ENCODE measurements around the gene MTAP. TPM values are rescaled to one million over a fixed set of nuclear protein-coding genes. Genes with fewer than 3 reads are reported as not detected.

The MTAP gene
- total RNA-seq, 1 donor from 2014 or later: 73.4 TPM

GRCh38 chr9:21778304-21778703, 24.1 kb upstream of the MTAP start:
- no peak overlapping the region for H3K27ac Mint-ChIP-seq
- no peak for DNase-seq (ENCODE audit: extremely low spot score, unreplicated experiment)
- no peaks in the 10 kb centered on the region for H3K27me3 Mint-ChIP-seq

DNA sequence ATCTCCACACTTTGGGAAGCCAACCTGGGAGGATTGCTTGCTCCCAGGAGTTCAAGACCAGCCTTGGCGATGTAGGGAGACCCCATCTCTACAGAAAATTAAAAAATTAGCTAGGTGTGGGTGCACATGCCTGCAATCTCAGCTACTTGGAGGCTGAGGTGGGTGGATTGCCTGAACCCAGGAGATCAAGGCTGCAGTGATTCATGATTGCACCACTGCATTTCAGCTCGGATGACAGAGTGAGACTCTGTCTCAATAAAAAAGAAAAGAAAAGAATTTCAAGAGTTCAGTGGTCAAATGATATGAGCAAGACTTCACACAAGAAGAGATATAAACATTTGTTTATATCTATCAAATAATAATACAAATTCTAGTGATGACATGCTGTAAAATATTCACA, 23.0 kb upstream of the MTAP start:
- no peak for DNase-seq (ENCODE audit: extremely low spot score, unreplicated experiment)
- Mint-ChIP-seq H3K4me3 (no peak overlapping the region), H3K4me1 (ENCODE audit: unreplicated experiment) (peaks cover 4% of the 10 kb centered on the region), H3K9me3 (no peaks in the 10 kb centered on the region), H3K27ac (no peak overlapping the region), H3K27me3 (no peaks in the 10 kb centered on the region), H3K36me3 (no peaks in the 10 kb centered on the region)
- TF ChIP-seq CTCF (conservative IDR thresholded peaks at IDR 0.05): no peak

More at GRCh38 chr9:21778304-21778703, 24.1 kb upstream of the MTAP start:
- no peak for TF ChIP-seq CTCF (conservative IDR thresholded peaks at IDR 0.05)
- H3K4me3 Mint-ChIP-seq: no peak overlapping the region
- no peaks in the 10 kb centered on the region for H3K9me3 Mint-ChIP-seq
- peaks cover 4% of the 10 kb centered on the region for H3K4me1 Mint-ChIP-seq (ENCODE audit: unreplicated experiment)
- no peaks in the 10 kb centered on the region for H3K36me3 Mint-ChIP-seq

GRCh38 chr9:21781656-21782055, 20.8 kb upstream of the MTAP start:
- Mint-ChIP-seq H3K27me3 (no peaks in the 10 kb centered on the region), H3K27ac (peak overlapping the region; percentile 96), H3K9me3 (no peaks in the 10 kb centered on the region), H3K36me3 (no peaks in the 10 kb centered on the region), H3K4me3 (peak overlapping the region; percentile 39), H3K4me1 (ENCODE audit: unreplicated experiment) (peaks cover 4% of the 10 kb centered on the region)
- TF ChIP-seq CTCF (conservative IDR thresholded peaks at IDR 0.05): no peak
- no peak for DNase-seq (ENCODE audit: extremely low spot score, unreplicated experiment)

DNA sequence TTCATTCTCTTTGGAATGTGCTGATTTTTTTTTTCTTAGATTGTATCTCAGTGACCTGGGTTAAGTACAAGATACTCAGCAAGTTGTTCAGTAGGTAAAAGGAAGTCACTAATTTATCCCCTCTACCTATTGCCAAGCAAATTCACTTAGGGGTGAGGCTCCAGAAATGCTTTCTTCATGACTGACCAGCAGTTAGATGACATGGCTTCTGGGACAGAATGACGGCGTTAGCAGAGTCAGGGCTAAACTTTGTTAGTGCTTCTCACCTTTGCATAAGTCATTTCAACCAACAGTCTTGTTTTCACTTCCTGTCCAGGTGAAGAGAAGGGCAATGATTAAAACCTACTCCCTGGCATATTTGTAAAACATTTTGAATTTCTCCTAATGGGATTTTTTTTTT, 20.2 kb upstream of the MTAP start:
- H3K4me1 Mint-ChIP-seq (ENCODE audit: unreplicated experiment): peaks cover 4% of the 10 kb centered on the region
- no peaks in the 10 kb centered on the region for H3K27me3 Mint-ChIP-seq
- TF ChIP-seq CTCF (conservative IDR thresholded peaks at IDR 0.05): no peak
- no peaks in the 10 kb centered on the region for H3K9me3 Mint-ChIP-seq
- H3K4me3 Mint-ChIP-seq: peak overlapping the region; percentile 34
- H3K36me3 Mint-ChIP-seq: no peaks in the 10 kb centered on the region
- no peak for DNase-seq (ENCODE audit: extremely low spot score, unreplicated experiment)
- H3K27ac Mint-ChIP-seq: peak overlapping the region; percentile 96

DNA sequence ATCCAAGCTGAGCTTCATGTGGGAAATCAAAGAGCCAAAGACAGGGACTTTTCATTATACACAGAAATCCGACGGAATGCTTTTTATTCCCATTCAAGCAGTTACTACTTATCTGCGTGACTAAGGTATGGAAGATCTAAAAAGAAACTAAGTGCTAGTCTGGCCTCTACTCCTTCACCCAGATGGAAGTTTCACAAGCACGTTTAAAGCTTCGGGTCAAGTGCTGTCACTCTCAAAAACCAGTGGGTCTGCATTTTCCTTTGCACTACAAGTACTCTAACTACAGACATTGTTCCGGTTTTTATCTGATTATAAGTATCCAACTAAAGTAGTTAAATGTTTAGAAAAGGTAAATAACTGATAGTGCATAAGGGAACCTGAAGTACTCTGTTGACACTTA, 13.7 kb upstream of the MTAP start:
- Mint-ChIP-seq H3K9me3 (no peaks in the 10 kb centered on the region), H3K4me1 (ENCODE audit: unreplicated experiment) (peaks cover 12% of the 10 kb centered on the region), H3K4me3 (peak overlapping the region; percentile 50), H3K27me3 (peaks cover 9% of the 10 kb centered on the region), H3K36me3 (peaks cover 5% of the 10 kb centered on the region), H3K27ac (peak overlapping the region; percentile 89)
- no peak for DNase-seq (ENCODE audit: extremely low spot score, unreplicated experiment)
- no peak for TF ChIP-seq CTCF (conservative IDR thresholded peaks at IDR 0.05)

DNA sequence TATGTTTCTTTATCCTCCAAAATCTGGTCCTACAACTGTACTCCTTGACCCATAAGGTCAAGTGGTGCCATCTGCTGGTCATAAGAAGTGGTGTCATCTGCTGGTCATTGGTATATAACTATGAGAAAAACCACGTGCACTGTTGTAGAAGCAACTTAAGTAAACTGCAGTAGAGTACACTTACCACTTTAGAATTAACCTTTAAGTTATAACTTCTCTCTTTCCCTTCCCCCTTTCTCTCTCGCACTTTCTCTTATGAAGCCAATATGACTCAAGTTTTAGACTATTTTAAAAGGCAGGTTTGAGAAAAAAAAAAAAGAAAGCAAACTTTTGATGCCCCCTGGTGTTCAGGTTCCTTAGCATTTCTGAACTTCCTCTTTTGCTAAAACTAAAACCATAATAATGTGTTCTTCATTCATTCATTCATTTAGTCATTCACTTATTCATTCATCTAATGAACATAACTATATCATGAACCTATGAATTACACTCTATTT, 12.8 kb upstream of the MTAP start:
- Mint-ChIP-seq H3K27me3 (peaks cover 9% of the 10 kb centered on the region), H3K4me1 (ENCODE audit: unreplicated experiment) (peaks cover 12% of the 10 kb centered on the region), H3K36me3 (peaks cover 5% of the 10 kb centered on the region), H3K27ac (peak overlapping the region; percentile 39), H3K9me3 (no peaks in the 10 kb centered on the region), H3K4me3 (peak overlapping the region; percentile 75)
- DNase-seq (ENCODE audit: extremely low spot score, unreplicated experiment): no peak
- TF ChIP-seq CTCF (conservative IDR thresholded peaks at IDR 0.05): peak; percentile 94

Measured in type B pancreatic cell (in vitro differentiated cells).